HL-60 (cell line): ENCODE results near the gene MAP3K13.

ENCODE experiments used
- GABPA ChIP-seq: IDR thresholded peaks from 2 replicates; pipeline ENCODE4 v1.6.1; 2012; ENCODE audit warnings: low read depth
- TF ChIP-seq, protein P1 (sequence below): IDR thresholded peaks from one replicate; pipeline ENCODE4 v1.5.1; 2011; ENCODE audit warnings: low read length, control low read depth, inconsistent platforms; ENCODE audit not compliant: insufficient read depth

DNA sequence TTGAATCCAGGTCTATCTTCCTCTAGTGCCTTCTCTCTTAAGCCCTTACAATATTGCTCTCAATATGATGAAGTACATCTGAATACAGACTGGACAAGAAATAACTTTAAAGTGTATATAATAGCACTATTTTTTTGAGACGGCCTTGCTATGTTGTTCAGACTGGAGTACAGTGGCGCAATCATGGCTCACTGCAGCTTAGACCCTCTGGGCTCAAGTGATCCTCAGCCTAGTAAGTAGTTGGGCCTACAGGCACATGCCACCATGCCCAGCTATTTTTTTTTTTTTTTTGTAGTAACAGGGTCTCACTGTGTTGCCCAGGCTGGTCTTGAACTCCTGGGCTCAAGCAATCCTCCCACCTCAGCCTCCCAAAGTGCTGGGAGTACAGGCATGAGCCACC lies 53.6 kb downstream of the MAP3K13 start:
- TF ChIP-seq, protein P1, sequence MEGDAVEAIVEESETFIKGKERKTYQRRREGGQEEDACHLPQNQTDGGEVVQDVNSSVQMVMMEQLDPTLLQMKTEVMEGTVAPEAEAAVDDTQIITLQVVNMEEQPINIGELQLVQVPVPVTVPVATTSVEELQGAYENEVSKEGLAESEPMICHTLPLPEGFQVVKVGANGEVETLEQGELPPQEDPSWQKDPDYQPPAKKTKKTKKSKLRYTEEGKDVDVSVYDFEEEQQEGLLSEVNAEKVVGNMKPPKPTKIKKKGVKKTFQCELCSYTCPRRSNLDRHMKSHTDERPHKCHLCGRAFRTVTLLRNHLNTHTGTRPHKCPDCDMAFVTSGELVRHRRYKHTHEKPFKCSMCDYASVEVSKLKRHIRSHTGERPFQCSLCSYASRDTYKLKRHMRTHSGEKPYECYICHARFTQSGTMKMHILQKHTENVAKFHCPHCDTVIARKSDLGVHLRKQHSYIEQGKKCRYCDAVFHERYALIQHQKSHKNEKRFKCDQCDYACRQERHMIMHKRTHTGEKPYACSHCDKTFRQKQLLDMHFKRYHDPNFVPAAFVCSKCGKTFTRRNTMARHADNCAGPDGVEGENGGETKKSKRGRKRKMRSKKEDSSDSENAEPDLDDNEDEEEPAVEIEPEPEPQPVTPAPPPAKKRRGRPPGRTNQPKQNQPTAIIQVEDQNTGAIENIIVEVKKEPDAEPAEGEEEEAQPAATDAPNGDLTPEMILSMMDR: no peak
- TF ChIP-seq GABPA: no peak
